GM19372 (cell line): Measurements from ENCODE around the gene MRPS23.

ENCODE experiments used
- ATAC-seq: cut with Tn5 transposase; IDR thresholded peaks from one replicate; pipeline ENCODE4 v1.9.1; 2021; ENCODE audit warnings: mild to moderate bottlenecking, low read depth, moderate library complexity; ENCODE audit not compliant: unreplicated experiment

MRPS23 gene

GRCh38 chr17:57849874-57850754 lies at the start of gene MRPS23:
TSS of gene MRPS23 (minus strand) at chr17:57850044. CDS start at chr17:57850010, 34 bp downstream.
- peak; percentile 91 for ATAC-seq

- ATAC-seq, result no peak
Measured at GRCh38 chr17:57899391-57899790, 49.5 kb upstream of the MRPS23 start.

- ATAC-seq, result no peak
Measured at GRCh38 chr17:57898487-57899311, 48.9 kb upstream of the MRPS23 start.

GRCh38 chr17:57895382-57896060 lies 45.7 kb upstream of the MRPS23 start:
- no peak for ATAC-seq

- ATAC-seq, result no peak
Measured at GRCh38 chr17:57894848-57895247, 45.0 kb upstream of the MRPS23 start.

- no peak for ATAC-seq
Measured at GRCh38 chr17:57892820-57893595, 43.2 kb upstream of the MRPS23 start.

- no peak for ATAC-seq
Measured at GRCh38 chr17:57892146-57892819, 42.4 kb upstream of the MRPS23 start.

GRCh38 chr17:57890857-57891232 lies 41.0 kb upstream of the MRPS23 start:
- no peak for ATAC-seq

GRCh38 chr17:57889892-57890856 lies 40.3 kb upstream of the MRPS23 start:
- ATAC-seq, result no peak

GRCh38 chr17:57889252-57889651 lies 39.4 kb upstream of the MRPS23 start:
- no peak for ATAC-seq

- ATAC-seq, result no peak
Measured at GRCh38 chr17:57888311-57889216, 38.7 kb upstream of the MRPS23 start.

GRCh38 chr17:57887161-57887560 lies 37.3 kb upstream of the MRPS23 start:
- ATAC-seq, result no peak

- no peak for ATAC-seq
Measured at GRCh38 chr17:57886020-57886419, 36.2 kb upstream of the MRPS23 start.

GRCh38 chr17:57885148-57885915 lies 35.5 kb upstream of the MRPS23 start:
- no peak for ATAC-seq

- ATAC-seq, result no peak
Measured at GRCh38 chr17:57881783-57882351, 32.0 kb upstream of the MRPS23 start.

- no peak for ATAC-seq
Measured at GRCh38 chr17:57881143-57881542, 31.3 kb upstream of the MRPS23 start.
